ENCODE data around the gene SDK1. TPM values are rescaled to one million over a fixed set of nuclear protein-coding genes. Genes with fewer than 3 reads are reported as not detected.
"Not testable (repeated sequence)": the region's sequence is repeated elsewhere in the genome, so short reads cannot be mapped to it uniquely, and the experiment has no call there.

SDK1 gene
- total RNA-seq, 2 experiments from 2014 or later: 0.19 to 0.36 TPM

DNA sequence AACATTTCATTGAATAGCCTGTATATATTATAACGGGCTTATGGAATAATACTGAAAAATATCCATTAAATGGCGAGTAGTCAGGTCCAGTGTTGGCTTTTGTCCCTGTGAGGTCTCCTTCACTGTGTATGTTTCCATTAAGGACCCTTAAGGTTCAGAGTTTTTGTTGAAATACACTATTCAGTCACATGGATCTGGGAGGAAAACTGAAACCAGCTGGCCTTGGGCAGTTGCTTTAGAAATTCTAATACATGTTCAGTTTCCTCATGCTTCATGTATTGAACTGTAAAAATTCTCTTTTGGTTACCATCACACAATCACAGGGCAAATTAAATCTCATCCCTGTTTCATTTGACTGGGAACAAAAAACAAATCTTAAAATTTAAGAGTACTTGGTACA lies 447.3 kb downstream of the SDK1 start:
- H2AFZ ChIP-seq (ENCODE audit: low read length): no peak overlapping the region
- no peaks in the 10 kb centered on the region for H3K36me3 ChIP-seq (ENCODE audit: insufficient read depth, low read length)
- no peaks in the 10 kb centered on the region for H4K20me1 ChIP-seq (ENCODE audit: insufficient read depth, low read length)
- BruUV-seq (replicated peaks): no TSS peak
- ChIA-PET CTCF (ENCODE audit: unreplicated experiment) (no interaction called here), POLR2A (no interaction called here)
- no peak overlapping the region for H3K27ac ChIP-seq (ENCODE audit: low read depth, low read length, poor library complexity, severe bottlenecking)
- intact Hi-C loops (cut with micrococcal nuclease; ENCODE audit: unreplicated experiment): no loop called here
- TF ChIP-seq EZH2phosphoT487 (IDR thresholded peaks at IDR 0.05; ENCODE audit: borderline replicate concordance, low read depth, low read length): no peak
- TF ChIP-seq, protein P1, sequence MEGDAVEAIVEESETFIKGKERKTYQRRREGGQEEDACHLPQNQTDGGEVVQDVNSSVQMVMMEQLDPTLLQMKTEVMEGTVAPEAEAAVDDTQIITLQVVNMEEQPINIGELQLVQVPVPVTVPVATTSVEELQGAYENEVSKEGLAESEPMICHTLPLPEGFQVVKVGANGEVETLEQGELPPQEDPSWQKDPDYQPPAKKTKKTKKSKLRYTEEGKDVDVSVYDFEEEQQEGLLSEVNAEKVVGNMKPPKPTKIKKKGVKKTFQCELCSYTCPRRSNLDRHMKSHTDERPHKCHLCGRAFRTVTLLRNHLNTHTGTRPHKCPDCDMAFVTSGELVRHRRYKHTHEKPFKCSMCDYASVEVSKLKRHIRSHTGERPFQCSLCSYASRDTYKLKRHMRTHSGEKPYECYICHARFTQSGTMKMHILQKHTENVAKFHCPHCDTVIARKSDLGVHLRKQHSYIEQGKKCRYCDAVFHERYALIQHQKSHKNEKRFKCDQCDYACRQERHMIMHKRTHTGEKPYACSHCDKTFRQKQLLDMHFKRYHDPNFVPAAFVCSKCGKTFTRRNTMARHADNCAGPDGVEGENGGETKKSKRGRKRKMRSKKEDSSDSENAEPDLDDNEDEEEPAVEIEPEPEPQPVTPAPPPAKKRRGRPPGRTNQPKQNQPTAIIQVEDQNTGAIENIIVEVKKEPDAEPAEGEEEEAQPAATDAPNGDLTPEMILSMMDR (conservative IDR thresholded peaks at IDR 0.05; ENCODE audit: low read length): no peak
- H3K4me2 ChIP-seq (ENCODE audit: low read length): no peak overlapping the region
- H3K9me3 ChIP-seq (ENCODE audit: low read length): no peaks in the 10 kb centered on the region
- no peaks in the 10 kb centered on the region for H3K9me2 ChIP-seq (ENCODE audit: insufficient read depth, low read length)
- H3K4me3 ChIP-seq (ENCODE audit: low read depth, low read length, poor library complexity, severe bottlenecking): no peak overlapping the region
- DNase-seq (ENCODE audit: low spot score): no peak
- H3K4me1 ChIP-seq (ENCODE audit: insufficient read depth, low read length, poor library complexity, severe bottlenecking): peaks cover 3% of the 10 kb centered on the region
- H3K79me2 ChIP-seq (ENCODE audit: insufficient read depth, low read depth, low read length): no peaks in the 10 kb centered on the region

DNA sequence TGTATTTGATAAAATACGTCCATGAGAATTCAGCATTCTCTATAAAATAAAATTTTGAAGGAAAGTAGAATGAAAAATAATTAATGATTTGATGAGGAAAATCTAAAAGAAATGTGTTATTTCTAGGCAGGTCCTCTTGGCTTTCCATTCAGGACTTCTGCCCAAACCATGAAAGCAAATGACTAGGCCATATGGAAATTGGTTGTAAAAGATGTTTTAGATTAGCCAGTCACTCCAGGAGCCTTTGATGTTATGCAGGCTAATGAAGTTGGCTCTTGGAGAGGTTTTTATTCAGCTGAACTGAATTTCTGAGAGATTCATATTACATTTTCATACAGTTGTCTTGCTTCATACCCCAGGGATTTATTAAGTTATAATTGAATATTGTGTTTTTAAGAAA lies 452.8 kb downstream of the SDK1 start:
- Histone ChIP-seq H3K9me2 (ENCODE audit: insufficient read depth, low read length) (no peaks in the 10 kb centered on the region), H3K27ac (ENCODE audit: low read depth, low read length, poor library complexity, severe bottlenecking) (no peak overlapping the region), H3K9me3 (ENCODE audit: low read length) (no peaks in the 10 kb centered on the region), H3K36me3 (ENCODE audit: insufficient read depth, low read length) (no peaks in the 10 kb centered on the region), H3K4me2 (ENCODE audit: low read length) (no peak overlapping the region), H3K4me3 (ENCODE audit: low read depth, low read length, poor library complexity, severe bottlenecking) (no peak overlapping the region), H3K79me2 (ENCODE audit: insufficient read depth, low read depth, low read length) (no peaks in the 10 kb centered on the region), H4K20me1 (ENCODE audit: insufficient read depth, low read length) (no peaks in the 10 kb centered on the region), H2AFZ (ENCODE audit: low read length) (no peak overlapping the region), H3K4me1 (ENCODE audit: insufficient read depth, low read length, poor library complexity, severe bottlenecking) (no peaks in the 10 kb centered on the region)
- no TSS peak for BruUV-seq (replicated peaks)
- POLR2A ChIA-PET: no interaction called here
- CTCF ChIA-PET (ENCODE audit: unreplicated experiment): no interaction called here
- intact Hi-C loops (cut with micrococcal nuclease; ENCODE audit: unreplicated experiment): no loop called here
- DNase-seq (ENCODE audit: low spot score): no peak
- TF ChIP-seq, protein P1 (conservative IDR thresholded peaks at IDR 0.05; ENCODE audit: low read length): no peak

DNA sequence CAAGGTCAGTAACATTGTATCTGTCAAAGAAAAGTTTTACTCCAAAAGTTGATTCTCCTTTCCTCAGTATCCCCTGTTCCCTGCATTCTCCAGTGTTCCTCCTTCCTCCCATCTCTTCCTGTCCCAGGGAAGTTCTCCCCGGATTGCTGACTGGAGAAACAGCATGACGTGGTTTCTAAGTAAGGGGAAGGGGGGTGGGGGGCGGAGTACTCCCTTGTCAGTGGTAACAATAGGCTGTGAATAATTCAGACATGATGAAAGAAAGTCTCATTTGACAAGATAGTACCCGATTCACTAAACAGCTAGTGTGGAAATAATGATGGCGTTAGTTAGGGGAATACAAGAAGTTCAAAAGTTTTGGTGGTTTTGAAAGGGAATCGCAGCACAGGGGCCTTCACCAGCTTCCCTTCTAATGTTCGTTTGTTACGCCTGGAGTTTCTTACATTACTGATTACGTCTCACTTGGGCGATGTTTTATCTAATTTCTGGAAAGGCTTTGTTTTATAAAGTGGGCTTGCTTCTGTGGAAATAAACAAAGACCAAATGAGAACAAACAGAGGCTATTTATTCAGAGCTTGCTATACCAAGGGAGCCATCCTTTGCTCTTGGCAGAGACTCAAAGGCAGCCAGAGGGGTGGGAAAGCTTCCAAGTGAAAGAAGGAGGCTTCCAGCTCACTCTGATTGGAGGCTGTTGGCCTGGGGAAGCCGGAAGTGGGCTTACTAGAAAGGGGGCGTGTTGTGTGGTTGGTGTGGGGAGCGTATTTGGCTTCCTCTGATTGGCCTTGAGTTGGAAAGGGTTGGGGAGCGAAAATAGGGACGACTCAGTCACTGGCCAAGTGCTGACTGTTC lies 453.7 kb downstream of the SDK1 start:
- no peak overlapping the region for H3K4me3 ChIP-seq (ENCODE audit: low read depth, low read length, poor library complexity, severe bottlenecking)
- H3K79me2 ChIP-seq (ENCODE audit: insufficient read depth, low read depth, low read length): no peaks in the 10 kb centered on the region
- no TSS peak for BruUV-seq (replicated peaks)
- H3K36me3 ChIP-seq (ENCODE audit: insufficient read depth, low read length): no peaks in the 10 kb centered on the region
- no peaks in the 10 kb centered on the region for H4K20me1 ChIP-seq (ENCODE audit: insufficient read depth, low read length)
- no peaks in the 10 kb centered on the region for H3K4me1 ChIP-seq (ENCODE audit: insufficient read depth, low read length, poor library complexity, severe bottlenecking)
- POLR2A ChIA-PET: no interaction called here
- no peaks in the 10 kb centered on the region for H3K9me3 ChIP-seq (ENCODE audit: low read length)
- intact Hi-C loops (cut with micrococcal nuclease; ENCODE audit: unreplicated experiment): no loop called here
- TF ChIP-seq, protein P1 (conservative IDR thresholded peaks at IDR 0.05; ENCODE audit: low read length): no peak
- no peak for TF ChIP-seq EZH2phosphoT487 (IDR thresholded peaks at IDR 0.05; ENCODE audit: borderline replicate concordance, low read depth, low read length)
- no peak overlapping the region for H2AFZ ChIP-seq (ENCODE audit: low read length)
- no peaks in the 10 kb centered on the region for H3K9me2 ChIP-seq (ENCODE audit: insufficient read depth, low read length)
- CTCF ChIA-PET (ENCODE audit: unreplicated experiment): no interaction called here
- H3K4me2 ChIP-seq (ENCODE audit: low read length): no peak overlapping the region
- no peak overlapping the region for H3K27ac ChIP-seq (ENCODE audit: low read depth, low read length, poor library complexity, severe bottlenecking)
- no peak for DNase-seq (ENCODE audit: low spot score)

DNA sequence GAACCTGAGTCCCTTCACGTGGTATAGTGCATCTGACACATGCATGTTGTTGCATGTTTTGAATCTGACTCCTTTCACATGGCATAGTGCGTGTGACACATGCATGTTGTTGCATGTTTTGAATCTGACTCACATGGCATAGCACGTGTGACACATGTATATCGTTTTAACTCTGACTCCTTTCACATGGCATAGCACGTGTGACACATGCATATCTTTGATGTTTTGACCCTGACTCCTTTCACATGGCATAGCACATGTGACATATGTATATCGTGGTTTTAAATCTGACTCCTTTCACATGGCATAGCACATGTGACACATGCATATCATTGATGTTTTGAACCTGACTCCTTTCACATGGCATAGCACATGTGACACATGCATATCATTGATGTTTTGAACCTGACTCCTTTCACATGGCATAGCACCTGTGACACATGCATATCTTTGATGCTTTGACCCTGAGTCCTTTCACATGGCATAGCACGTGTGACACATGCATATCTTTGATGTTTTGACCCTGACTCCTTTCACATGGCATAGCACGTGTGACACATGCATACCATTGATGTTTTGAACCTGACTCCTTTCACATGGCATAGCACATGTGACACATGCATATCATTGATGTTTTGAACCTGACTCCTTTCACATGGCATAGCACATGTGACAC lies 454.9 kb downstream of the SDK1 start:
- H3K4me3 ChIP-seq (ENCODE audit: low read depth, low read length, poor library complexity, severe bottlenecking); H3K9me3 ChIP-seq (ENCODE audit: low read length); intact Hi-C loops (cut with micrococcal nuclease; ENCODE audit: unreplicated experiment); CTCF ChIA-PET (ENCODE audit: unreplicated experiment); BruUV-seq (replicated peaks); H3K4me2 ChIP-seq (ENCODE audit: low read length); H2AFZ ChIP-seq (ENCODE audit: low read length); H3K27ac ChIP-seq (ENCODE audit: low read depth, low read length, poor library complexity, severe bottlenecking); H4K20me1 ChIP-seq (ENCODE audit: insufficient read depth, low read length); POLR2A ChIA-PET; H3K79me2 ChIP-seq (ENCODE audit: insufficient read depth, low read depth, low read length); H3K36me3 ChIP-seq (ENCODE audit: insufficient read depth, low read length); H3K4me1 ChIP-seq (ENCODE audit: insufficient read depth, low read length, poor library complexity, severe bottlenecking); H3K9me2 ChIP-seq (ENCODE audit: insufficient read depth, low read length); DNase-seq (ENCODE audit: low spot score): not testable (repeated sequence)

Measured in OCI-LY7 (cell line).